ENCODE data around the gene CALM1.

The CALM1 gene

DNA sequence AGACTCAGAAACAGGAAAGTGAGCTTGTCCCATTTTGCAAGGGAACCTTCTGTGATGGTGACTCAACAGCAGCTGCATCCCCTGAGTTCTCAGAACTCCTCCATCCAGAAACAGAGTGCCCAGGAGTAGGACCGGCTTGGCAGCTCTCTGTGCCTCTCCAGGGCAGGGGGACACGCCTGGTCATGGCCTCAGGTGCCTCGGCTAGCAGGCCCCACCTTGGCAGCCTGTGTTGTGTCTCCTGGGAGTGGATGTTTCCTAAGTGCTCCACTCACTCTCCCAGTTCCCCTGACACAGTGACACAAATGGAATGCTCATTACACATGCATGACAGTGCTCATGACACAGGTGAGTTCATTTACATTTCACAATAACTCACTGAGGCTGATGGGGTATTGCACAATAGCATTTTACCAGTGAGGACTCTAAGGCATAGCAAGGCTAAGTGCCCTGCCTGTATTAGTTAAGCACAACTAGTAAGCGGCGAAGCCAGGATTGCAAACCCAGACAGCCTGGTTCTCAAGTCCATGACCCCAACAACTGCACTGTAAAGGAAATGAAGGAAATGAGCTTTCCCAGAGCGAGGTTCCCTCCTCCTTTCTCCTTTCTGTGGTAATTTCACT is 47.4 kb downstream of the CALM1 start:
- no peak for DNase-seq

DNA sequence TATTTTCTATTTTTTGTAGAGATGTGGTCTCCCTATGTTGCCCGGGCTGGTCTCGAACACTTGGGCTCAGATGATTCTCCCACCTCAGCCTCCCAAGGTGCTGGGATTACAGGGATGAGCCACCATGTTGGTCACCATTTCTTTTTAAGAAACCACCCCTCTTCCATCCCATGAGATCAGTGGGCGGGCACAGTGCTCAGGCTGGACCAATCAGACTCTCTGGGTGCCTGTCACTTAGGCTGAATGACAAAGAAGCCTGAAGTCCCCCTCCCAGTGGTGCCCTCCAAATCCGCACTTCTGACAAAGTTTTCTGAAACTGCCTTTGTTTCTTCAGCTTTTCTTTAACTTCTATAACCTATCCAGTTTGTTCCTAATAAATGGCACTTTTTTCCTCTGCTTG is 48.2 kb downstream of the CALM1 start:
- no peak for DNase-seq

DNA sequence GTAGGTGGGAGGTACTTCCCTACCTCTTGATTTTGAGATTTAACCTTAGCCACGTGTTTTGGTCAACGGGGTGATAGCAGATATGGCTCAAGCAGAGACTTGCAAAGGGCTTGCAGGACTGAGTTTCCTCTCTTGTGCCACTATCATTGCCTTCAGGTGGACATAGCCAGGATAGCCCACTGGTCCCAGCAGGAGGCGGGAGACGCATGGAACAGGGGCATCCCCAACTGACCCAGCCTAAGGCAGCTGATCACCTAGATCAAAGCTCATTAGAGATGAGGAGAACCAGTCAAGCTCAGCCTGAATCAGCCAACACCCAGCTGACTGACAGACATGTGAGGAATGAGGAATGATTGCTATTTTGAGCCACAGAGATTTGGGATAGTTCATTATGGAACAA is 49.6 kb downstream of the CALM1 start:
- DNase-seq = no peak

DNA sequence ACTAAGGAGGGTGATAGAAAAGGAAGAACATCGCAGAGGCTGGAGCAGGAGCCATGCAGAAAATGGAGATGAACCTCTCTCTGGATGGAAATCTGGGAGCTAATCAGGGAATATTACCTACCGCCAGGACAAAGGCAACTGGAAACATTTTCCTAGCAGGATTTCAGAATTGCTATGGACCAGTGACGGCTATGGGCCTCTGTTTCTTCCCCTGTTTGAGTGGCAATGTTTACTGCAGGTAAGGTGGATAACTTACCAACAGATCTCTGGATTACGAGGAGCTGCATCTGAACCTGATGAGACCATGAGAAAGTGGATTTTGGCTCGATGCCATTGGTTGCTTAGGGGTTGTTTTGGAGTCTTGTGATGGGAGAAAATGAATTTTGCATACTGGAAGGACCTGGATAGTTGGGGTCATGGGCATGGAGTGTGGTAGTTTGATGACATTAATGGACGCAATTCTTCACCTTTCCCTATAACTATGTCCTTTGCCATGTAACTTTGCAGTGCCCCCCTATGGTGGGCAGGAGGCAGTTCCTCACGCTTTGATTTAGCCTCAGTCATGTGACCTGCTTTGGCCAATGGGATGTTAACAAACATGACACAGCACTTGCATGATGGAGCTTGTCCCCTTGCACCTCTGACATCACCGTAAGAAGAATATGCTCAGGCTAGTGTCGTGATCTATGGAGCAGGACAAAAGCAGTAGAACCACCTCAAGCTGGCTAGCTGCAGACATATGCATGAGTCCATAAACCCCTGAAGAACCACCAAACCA is 51.1 kb downstream of the CALM1 start:
- DNase-seq = no peak

DNA sequence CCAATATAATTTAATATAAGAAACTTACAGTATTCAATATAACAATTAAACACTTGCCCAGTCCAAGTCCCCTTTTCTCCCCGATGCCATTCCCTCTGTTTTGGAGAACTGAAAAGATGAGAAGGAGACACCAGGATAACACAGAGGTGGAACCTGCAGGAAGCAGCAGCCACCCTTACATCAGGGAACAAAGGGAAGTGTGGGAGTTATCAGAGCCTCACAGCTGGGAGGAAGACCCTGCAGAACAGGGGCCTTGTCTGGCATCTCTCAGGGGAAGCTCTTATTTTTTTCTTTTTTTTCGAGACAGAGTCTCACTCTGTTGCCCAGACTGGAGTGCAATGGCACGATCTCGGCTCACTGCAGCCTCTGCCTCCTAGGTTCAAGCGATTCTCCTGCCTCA is 52.6 kb downstream of the CALM1 start:
- no peak for DNase-seq

DNA sequence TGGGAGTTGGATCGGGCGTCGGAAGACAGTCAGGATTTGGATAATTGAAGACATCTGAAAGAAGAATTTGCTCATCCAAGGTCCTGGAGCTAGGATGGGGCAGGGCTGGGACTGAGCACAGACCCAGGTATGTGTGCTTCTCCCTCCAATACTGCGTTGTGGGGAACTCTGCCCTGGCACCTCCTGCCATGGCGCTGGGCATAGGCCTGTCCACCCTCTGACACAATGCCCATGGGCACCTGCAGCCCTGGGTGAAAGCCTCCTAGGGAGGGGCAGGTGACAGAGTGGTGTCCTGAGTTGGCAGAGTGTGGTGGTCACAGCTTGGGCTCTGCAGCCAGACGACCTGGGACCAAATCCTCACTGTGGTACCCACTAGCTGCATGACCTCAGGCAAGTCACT is 53.3 kb downstream of the CALM1 start:
- DNase-seq = no peak

DNA sequence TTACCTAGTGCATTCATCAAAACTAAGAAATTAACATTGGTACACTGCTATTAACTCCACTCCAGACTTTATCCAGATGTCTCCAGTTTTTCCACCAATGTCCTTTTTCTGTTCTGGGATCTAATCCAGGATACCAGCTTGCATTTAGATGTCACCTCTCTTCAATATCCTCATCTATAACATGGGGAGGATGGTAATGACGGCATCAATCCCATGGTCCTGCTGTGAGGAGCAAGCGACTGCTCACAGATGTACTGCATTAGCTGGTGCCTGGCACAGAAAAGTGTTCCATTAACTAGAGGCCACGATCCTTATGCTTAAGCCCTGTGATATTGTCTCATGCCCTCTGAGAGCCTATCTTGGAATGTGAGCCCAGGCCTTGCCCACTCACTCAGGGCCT is 53.8 kb downstream of the CALM1 start:
- no peak for DNase-seq

DNA sequence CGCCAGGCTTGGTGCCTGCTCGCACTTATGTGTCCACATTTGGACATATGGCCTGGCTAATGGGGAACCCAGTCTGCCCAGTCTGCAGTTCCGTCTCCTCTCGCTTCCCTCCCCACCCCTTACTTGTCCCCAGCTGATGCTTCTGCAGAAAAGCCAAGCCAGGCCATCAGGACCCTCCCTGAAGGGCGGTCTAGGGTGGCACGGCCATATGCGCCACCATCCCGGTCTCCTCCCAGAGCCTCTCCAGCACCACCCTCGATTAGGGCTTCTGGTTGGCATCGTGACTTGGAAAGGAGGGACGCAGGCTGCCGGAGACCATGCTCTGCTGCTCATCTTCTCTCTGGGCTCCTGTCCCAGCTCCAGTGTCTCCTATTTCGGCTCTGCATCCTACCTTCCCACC is 54.6 kb downstream of the CALM1 start:
- peak; percentile 36 to 72 for DNase-seq

DNA sequence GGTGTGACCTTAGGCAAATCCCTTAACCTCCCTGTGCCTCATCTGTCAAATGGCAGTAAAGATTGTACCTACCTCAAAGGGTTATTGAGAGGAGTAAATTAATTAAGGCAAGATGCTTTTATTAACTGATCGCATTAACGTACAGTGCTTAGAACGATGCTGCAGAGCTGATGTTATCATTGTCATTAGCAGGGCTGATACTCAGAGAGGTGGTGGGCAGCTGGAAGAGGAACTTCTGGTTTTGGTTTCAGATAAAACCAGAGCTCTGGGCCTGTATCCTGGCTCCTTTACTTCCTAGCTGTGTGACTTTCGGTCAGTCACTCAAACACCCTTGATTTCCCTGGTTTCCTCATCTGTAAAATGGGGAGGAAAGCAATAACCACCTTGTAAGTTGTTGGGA is 55.1 kb downstream of the CALM1 start:
- DNase-seq = no peak

DNA sequence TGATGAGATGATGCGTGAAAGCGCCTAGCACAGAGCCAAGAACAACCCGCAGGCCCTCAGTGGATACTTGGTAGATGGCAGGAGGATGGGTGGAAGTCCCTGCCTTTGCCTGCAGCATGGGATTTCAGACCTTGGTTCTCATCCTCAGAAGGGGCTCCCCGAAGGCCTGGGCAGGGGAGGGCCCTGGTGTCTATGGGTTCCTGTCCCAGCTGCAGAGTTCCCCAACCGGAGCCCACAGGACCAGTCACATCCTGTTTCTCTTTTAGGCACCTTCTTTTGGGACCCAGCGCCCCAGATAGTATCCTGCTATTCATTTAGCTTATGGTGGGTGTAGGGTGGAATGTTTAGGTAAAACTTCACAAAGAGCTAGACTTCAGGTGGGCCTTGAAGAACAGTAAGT is 55.5 kb downstream of the CALM1 start:
- no peak for DNase-seq

DNA sequence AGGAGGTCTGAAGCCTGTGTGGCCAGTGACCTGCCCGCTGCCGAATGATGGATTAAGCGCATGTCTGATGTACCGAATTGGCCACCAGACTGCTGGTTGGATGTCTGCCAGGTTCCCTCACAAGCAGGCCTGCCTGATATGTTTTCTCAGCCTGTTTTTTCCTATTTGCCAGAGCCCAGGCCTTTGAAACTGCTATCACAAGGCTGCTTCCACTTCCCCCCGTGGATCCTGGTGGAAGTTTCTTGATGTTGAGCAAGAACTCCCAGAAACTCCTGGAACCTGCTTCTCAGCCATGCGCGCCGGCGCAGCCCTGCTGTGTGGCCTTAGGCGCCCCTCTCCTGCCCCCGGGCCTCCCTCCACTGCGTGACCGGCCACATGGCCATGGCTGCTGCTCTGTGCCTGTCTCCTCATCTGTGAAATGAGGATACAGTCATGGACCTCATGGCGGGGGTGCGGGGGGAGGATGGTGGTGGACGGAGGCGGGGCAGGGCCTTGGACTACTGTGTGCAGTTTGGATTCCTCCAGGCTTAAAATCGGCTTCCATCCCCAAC is 56.6 kb downstream of the CALM1 start:
- peak in 1 of 2 experiments; percentile 49 for DNase-seq

DNA sequence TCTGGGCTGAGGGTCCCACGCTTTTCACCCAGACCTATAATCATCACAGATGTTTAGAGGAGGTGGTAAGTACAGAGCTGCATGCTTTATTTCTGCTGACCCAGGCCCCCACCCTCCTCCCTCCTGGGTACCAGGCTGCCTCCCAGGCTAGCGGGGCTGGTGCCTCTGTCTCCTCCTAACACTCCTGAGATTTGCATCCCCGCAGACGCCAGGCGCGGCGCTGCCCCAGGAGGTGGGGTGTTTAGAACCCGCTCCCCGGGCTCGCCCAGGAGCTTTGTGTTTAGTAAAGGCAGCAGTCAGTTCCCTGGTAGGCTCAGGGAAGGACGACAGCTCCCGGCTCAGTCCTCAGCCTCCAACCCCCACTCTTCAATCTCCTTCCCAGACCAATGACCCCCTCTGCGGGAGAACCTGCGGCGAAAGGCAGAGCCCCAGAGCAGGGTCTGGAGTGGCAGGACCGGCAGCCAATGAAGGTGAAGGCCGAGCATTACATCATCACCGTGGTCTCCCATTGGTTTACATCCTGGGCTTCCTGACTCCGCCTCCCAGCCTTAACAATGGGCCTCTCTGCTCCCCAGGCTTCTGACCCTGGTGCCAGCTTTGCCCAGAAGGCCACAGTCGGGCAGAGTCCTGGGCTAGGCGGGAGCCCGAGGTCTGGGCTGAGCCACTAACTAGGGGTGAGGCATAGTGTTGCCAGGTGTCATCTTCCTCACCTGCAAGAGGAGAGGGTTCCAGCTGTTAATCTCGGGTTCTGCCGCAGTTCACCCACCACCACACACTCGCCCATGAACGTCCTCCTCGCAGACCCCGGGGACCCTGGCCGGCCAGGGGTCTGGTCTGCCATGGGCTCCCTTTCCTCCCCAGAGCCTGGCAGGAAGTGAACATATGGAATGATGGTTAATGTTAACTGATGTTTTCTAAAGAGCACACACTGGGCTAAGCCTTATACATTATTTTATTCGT is 57.5 kb downstream of the CALM1 start:
- DNase-seq = peak; percentile 95 to 97

DNA sequence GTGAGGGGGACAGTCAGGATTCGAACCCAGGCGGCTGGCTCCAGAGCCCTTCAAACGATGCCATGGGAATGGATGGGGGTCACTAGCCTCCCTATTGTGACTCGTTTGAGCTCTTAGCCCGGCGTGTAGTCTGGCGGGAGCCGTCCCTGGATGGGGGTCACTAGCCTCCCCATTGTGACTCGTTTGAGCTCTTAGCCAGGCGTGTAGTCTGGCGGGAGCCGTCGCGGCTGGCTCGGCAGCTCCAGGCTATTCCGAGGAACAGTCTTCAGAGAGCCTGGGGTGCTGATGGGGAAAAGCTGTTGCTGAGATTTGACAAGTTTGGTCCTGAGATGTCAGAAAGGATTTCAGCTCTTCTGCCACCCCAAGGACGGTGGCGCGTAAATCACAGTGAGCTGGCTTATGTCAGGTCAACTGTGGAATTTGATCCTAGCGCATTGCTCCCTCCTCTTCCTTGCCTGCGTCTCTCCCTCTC is 58.3 kb downstream of the CALM1 start:
- DNase-seq = no peak

DNA sequence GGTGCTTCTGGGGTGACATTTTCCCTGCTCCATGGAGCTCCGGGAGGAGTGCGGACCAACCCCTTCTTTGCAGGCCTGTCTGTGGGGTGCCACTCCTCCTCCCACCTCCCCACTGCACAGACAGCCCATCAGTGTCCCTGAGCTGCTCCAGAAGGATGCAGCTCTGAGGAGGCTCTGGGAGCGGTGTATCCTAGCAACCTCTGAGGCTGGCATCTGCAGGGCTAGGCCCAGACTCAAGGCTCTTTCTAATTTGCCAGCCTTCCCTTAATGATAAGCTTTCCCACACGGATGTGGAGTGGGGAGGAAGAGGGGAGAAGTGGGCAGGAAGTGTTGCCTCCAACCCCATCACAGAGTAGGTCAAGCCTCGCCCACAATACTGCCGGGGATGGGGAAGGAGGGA is 59.7 kb downstream of the CALM1 start:
- DNase-seq = no peak

DNA sequence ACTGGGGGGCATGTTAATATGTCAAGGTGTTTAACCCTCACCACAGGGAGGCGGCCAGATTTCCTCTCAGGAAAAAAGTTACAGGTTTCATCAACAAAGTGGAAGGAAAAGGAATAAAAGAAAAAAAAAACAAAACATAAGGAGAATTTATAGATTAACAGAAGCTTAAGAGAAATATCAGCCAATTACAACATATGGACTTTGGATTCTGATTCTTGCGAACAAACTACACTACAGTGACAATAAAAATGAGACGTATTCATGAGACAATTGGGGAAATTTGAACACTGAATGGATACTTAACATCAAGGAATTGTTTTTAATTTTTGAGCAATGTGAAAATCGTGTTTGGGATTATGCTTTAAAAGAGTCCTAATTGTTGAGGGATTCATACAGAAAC is 60.4 kb downstream of the CALM1 start:
- DNase-seq = no peak
